HG03103 (cell line): ENCODE results near the gene HNF1A.
"Not testable (repeated sequence)": the region's sequence is repeated elsewhere in the genome, so short reads cannot be mapped to it uniquely, and the experiment has no call there.

Source experiments
- ATAC-seq: cut with Tn5 transposase; IDR thresholded peaks from one replicate; pipeline ENCODE4 v1.9.1; 2021; ENCODE audit warnings: low read depth; ENCODE audit not compliant: unreplicated experiment

HNF1A gene

DNA sequence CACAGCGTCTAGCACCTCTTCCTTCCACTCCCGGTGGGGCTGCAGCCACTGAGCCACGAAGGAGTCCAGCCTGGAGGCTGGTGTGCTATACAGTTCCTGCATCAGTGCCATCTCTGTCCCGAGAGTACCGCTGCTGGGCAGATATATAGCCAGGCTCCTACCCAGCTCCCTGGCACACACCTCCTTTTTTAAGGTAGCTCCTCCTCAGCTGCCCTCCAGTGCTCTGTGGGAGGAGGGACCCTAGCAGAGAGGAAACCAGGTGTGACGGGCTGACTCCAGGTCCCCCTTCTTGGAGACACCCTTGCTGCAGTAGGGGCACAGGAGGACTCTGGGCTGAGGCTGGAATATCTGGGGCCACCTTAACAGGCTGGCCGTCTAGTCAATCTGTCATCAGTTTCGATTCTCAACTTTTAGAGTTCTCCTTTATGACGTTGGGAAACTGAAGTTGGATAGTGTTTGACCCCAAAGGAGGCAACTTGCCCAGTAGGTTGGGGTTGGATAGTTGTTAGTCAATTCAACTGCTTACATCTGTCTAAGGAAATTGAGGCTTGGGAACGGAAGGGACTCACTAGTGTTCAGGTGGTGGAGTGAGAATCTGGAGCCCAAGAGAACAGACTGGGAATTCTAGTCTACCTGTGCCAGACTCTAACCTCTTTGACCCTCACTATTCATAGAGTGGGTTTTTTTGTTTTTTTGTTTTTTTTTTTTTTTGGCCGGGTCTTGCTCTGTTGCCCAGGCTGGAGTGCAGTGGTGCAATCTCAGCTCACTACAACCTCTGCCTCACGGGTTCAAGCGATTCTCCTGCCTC, 60.7 kb downstream of the HNF1A start, which contains the start of gene OASL:
TSS of gene OASL (minus strand) at position 386 of the 808 bp plus-strand sequence. CDS start at position 111, 275 bp downstream.
- peak; percentile 45 for ATAC-seq

DNA sequence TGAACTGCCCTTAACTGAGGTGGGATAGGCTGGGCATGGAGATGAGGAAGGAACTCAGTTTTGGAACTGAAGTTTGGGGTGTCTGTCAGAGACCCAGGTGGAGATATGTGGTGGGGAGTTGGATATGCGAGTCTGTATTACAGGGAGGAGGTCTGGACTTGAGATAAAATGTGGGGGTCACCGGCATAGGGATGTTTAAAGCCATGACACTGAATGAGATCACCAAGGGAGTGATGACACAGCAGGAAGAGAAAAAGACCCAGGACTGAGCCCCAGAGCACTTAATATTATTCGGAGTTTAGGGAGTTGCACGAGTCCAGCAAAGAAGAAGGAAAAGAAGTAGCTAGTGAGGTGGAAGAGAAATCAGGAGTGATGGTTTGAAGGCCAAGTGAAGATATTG, 64.7 kb downstream of the HNF1A start:
- no peak for ATAC-seq

DNA sequence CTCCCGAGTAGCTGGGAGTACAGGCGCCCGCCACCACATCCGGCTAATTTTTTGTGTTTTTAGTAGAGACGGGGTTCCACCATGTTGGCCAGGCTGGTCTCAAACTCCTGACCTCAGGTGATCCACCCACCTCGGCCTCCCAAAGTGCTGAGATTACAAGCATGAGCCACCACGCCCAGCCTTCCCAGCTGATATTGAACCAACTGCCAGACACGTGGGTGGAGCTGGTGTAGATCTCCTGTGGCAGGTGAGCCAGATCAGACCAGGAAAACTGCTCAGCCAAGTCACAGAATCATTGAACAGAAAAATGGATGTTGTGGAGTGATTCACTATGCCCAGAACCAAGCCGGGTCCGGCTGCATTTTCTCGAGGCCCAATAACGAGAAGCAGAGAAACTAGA, 69.1 kb downstream of the HNF1A start:
- not testable (repeated sequence) for ATAC-seq

DNA sequence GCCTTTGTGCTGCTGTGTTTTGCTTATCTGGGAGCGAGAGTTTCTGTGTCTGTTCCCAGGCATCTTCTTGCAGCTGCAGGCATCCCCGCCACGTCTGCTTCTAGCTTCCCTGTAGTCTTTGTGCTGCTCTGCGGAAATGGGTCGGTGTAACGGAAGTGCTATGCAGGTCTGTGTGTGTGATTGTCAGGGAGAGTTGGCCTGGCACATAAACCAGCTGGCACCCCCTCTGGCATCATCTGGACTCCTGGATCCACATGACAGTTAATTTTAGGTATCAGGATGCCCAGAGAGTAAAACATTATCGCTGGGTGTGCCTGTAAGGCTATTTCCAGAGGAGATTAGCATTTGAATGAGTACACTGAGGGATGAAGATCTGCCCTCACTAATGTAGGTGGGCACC, 70.1 kb downstream of the HNF1A start:
- ATAC-seq, result no peak

DNA sequence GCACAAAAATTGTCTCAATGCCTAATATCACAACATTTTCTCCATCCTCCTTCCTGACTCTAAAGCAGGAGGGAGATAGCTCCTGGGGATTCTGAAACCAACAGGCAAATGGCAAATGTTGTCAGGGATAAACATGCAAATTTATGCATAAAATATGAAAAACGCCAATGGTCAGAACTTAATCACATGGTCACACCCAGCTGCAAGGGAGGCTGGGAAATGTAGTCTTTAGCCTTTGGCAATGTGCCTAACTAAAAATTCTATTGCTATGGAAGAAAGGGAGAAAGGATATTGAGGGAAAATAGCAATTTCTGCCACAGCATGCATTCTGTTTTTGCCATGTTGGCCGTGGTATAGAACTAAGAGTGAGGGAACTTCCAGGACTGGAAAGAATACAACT, 72.4 kb downstream of the HNF1A start:
- no peak for ATAC-seq
